Activated naive CD4-positive, alpha-beta T cell (primary cell): ENCODE results near the gene ZNF785.
"Not testable (repeated sequence)": the region's sequence is repeated elsewhere in the genome, so short reads cannot be mapped to it uniquely, and the experiment has no call there.

Experiments used
- DNase-seq, 4 experiments: peaks; one replicate each; lab custom pipeline; 2025; lab: John Stamatoyannopoulos, UW

The ZNF785 gene

GRCh38 chr16:30585400-30586191 is at the start of gene ZNF785:
Gene ZNF785 (minus strand): TSS chr16:30585697. CDS start chr16:30585611, 86 bp downstream.
- peak; percentile 42 to 79 (median 70) for DNase-seq

- no peak for DNase-seq
Measured at GRCh38 chr16:30633526-30633925, 48.0 kb upstream of the ZNF785 start.

- DNase-seq = not testable (repeated sequence)
Measured at GRCh38 chr16:30632454-30632853, 47.0 kb upstream of the ZNF785 start.

DNA sequence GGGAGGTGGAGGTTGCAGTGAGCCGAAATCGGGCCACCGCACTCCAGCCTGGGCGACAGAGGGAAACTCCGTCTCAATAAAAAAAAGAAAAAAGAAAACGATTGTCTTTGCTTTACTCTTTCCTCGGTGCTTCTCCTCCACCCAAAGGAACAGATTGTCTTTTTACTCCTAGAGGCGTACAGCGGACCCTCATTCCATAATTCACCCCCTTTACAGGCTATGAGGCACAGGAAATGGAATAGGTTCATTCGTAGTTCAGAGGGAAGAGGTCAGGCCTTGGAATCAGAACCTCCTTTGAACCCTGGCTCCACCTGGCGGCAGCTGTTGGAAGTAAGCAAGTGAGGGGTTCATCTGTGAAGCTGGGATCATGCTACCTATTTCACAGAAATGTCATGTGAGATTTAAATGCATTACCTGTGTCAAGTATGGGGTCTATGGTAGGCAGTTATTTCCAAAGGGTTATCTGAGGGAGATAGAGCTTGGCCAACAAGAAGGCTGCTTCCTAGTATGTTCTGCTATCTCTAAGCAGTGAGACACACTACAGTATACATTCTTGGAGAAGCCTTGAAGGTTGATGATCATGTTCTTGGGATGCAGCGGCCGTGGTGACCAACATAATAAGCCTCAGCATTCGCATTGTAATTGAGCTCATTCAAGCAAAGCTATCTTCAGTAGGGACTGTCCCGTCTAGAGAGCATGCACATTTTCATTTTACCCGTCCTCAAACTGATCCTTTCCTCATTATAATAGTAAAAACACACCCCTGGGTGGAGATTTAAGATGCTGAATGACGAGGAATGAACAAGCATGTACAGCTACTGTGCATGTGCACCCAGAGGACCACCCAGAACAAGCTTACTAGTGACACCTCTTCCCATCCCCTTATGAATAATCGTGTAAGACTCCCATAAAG is 43.4 kb upstream of the ZNF785 start:
- DNase-seq = peak; percentile 77 to 88 (median 86)

DNA sequence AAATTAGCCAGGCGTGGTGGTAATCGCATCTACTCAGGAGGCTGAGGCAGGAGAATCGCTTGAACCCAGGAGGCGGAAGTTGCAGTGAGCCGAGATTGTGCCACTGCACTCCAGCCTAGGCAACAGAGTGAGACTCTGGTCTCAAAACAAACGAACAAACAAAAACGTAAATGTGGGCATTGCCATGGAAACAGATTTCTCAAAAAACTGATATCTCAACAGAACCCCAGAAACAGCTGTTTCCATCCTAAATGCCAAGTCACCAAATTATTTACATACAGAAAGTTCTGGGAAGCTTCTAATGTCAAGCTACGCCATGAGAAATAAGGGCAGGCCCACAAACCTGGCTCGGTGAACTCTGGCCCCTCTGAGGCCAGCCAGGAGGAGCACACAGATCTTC is 40.7 kb upstream of the ZNF785 start:
- DNase-seq = no peak

GRCh38 chr16:30623536-30624283 is 38.2 kb upstream of the ZNF785 start:
- DNase-seq = no peak

- DNase-seq = no peak
Measured at GRCh38 chr16:30622455-30623032, 37.0 kb upstream of the ZNF785 start.

DNA sequence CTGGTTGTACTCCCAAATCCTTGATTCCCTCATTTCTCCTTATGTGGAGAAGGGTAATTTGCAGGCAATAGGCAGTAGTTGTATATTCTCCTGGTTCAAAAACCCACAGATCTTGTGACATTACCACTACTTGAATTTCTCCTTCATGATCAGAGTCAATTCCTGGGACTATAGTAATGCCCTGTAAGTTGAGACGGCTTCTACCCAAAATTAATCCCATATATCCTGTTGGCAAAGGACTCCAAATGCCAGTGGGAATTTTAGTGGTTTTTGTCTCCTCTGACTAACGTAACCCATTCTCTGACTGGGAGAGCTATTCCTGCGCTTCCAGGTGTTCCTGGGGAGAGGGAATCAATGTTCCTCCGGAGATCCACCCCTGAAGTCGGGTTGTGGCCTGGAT is 36.3 kb upstream of the ZNF785 start:
- no peak for DNase-seq

DNA sequence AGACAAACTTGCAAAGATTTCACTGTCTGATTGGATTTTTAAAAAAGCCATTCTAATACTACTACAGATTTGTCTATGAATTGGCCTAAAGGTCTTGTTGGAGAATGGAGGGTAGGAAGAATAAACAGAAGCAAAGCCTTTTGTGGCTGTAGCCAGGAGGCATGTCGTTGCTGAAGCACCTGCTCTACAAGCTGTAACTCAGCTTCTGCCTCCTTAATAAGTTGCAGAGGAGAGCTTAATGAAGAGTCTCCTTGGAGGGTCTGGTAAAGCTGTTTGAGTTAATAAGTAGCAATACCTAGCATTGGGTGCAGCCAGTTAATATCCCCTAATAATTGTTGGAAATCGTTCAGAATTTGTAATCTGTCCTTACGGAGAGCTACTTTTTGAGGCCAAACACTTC is 34.7 kb upstream of the ZNF785 start:
- no peak for DNase-seq

DNA sequence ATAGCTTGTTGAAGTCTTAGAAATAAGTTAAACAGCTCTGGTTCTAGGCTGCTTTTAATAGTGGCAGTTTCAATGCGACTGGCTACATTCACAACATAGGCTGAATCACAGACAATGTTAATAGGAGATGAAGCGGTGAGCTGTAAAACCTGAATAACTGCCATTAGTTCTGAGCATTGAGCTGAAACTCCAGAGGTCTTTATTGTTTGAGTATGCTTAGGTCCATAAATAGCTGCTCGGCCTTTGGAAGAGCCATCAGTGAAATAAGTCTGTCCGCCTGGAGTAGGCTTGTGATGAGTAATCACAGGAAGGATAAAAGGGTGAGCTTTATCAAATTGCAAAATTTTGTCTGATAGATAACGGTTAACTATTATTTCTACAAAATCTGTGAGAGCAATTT is 34.1 kb upstream of the ZNF785 start:
- no peak for DNase-seq

GRCh38 chr16:30619202-30619601 is 33.7 kb upstream of the ZNF785 start:
- DNase-seq = no peak

DNA sequence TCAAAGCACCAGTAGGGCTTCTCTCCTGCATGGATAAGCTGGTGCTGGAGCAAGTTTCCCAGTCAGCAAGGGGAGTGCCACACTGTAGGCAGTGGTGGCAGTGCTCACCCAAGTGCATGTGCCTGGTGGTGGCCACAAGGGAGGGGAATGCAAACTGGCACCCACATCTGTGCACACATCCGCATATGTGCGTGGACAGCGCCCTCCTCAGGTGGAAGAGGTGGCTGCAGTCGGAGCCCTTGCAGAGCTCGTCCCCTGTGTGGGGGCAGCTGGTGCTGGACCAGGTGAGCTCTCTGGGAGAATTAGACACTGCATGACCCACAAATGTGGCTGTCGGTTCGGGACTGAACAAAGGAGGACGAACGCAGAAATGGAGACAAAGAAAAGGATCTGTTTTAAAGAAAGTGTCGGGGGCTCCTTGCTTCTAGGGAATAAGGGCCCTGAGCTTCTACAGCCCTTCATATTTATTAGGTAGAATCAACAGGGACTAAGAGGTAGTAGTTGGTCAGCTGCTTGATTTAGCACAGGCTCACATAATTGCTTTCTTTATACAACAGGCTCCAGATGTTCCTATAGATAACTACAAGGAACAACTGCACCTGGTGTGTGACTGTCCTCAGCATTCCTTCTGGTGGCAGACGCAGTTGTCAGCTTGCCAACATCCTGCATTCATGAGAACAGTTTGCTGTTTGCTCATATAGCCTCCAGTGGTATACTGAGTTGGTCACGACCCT is 30.0 kb upstream of the ZNF785 start:
- DNase-seq = peak; percentile 22 to 51 (median 37)

DNA sequence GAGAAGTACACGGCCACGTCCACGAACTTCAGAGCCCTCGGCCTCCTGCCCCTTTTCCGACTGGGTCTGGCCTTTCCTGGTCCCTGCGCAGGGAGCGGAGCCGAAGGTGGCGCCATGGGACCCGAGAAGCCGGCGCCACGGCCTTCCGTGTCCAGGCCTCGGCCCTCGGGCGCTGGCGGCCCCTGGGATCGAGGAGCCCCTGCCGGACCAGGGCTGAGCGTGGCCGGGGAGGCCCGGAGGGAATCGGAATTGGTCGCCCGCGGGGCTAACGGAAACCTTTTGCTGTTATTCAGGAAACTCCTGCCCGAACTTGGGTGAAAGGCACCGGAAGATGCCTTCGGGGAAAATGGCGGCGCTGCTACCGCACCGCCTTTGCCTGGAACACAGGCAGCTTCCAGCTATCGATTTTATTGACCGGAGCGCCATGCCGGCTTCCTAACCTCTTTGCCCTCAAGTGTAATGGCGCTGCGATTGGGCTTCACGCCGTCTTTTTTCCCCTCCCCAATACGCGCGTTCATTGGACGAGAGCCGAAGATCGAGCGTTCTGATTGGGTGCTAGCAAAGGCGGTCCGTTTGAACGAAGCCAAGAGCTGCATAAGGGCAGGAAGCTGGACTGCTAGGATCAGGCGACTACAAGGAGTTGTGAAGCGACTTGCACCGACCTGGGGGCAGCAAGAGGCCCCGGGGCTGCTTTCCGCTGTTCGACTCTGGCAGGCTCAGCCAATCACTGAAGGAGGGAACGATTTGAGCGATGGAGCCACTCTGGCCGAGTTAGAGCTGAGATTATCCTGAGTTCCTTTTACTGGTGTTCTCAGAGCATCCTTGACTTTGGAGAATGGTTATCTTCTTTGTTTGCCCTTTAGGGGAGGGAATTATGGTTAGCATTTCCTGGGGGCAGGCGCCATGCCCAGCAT is 24.7 kb upstream of the ZNF785 start, which contains the start of gene ZNF689:
TSS of gene ZNF689 (minus strand) at position 464 of the 914 bp plus-strand sequence. CDS start at position 116, 348 bp downstream.
- peak; percentile 76 to 92 (median 84) for DNase-seq

GRCh38 chr16:30609002-30609925 is 23.8 kb upstream of the ZNF785 start:
- peak in 2 of 4 experiments; percentile 38 to 55 for DNase-seq

DNA sequence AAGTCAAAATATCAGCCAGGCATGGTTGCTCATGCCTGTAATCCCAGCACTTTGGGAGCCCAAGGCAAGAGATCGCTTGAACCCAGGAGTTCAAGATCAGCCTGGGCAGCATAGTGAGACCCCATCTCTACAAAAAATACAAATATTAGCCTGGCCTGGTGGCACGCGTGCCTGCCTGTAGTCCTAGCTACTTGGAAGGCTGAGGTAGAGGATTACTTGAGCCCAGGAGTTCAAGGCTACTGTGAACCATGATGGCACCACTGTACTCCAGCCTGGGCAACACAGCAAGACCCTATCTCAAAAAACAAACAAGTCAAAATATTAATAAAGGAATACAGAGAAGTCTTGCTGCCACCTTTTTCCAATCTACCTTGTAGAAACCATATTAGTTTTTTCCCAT is 20.5 kb upstream of the ZNF785 start:
- no peak for DNase-seq

- no peak for DNase-seq
Measured at GRCh38 chr16:30605158-30605557, 19.7 kb upstream of the ZNF785 start.

- DNase-seq = no peak
Measured at GRCh38 chr16:30604316-30604947, 18.9 kb upstream of the ZNF785 start.

- no peak for DNase-seq
Measured at GRCh38 chr16:30603945-30604315, 18.4 kb upstream of the ZNF785 start.
